Sigmoid colon (tissue), 7 donors: Measurements from ENCODE around the gene B4GALNT3. TPM values are rescaled to one million over a fixed set of nuclear protein-coding genes. Genes with fewer than 3 reads are reported as not detected.

Experiments
- DNase-seq: peaks from one replicate; pipeline ENCODE4 v3.0.0-alpha.2; 2019
- H3K27ac ChIP-seq, 4 donors: fragments of 200-600 bp; sonication (generic); one replicate each; pipeline ENCODE4 v1.5.1; 2016 to 2019; ENCODE audit warnings: mild to moderate bottlenecking in 1 of 4
- H3K27me3 ChIP-seq, 3 donors: fragments of 200-600 bp; sonication (generic); one replicate each; pipeline ENCODE4 v1.5.1; 2019; ENCODE audit warnings: mild to moderate bottlenecking in 1 of 3
- H3K36me3 ChIP-seq, 4 donors: fragments of 200-600 bp; sonication (generic); one replicate each; pipeline ENCODE4 v1.5.1; 2016 to 2019
- H3K4me1 ChIP-seq, 4 donors: fragments of 200-600 bp; sonication (generic); one replicate each; pipeline ENCODE4 v1.5.1; 2017 to 2019
- H3K4me3 ChIP-seq, 4 donors: fragments of 200-600 bp; sonication (generic); one replicate each; pipeline ENCODE4 v1.5.1; 2017 to 2019; ENCODE audit warnings: mild to moderate bottlenecking in 2 of 4, moderate library complexity in 1 of 4
- H3K9me3 ChIP-seq, 4 donors: fragments of 200-600 bp in 3 of 4; sonication (generic) in 3 of 4; one replicate each; pipeline versions ENCODE4 v1.5.1 to v1.6.1; 2013 to 2019
- CTCF ChIP-seq, 4 experiments: fragments of 450-650 bp in 3 of 4; fragments of 200-600 bp in 1 of 4; IDR thresholded peaks; one replicate each; pipeline ENCODE4 v1.5.1; 2016 to 2019; ENCODE audit warnings: antibody characterized with exemption in 4 of 4, mild to moderate bottlenecking in 3 of 4, moderate library complexity in 2 of 4
- EP300 ChIP-seq, 4 donors: sonication (generic); formaldehyde crosslinking; IDR thresholded peaks; one replicate each; pipeline ENCODE4 v1.6.1; 2017; ENCODE audit warnings: antibody characterized with exemption in 4 of 4
- POLR2A ChIP-seq, 2 donors: fragments of 450-650 bp; IDR thresholded peaks; one replicate each; pipeline ENCODE4 v1.6.1; 2016; ENCODE audit warnings: antibody characterized with exemption in 2 of 2, mild to moderate bottlenecking in 2 of 2, moderate library complexity in 2 of 2
- POLR2AphosphoS5 ChIP-seq, 4 donors: sonication (generic); formaldehyde crosslinking; IDR thresholded peaks; one replicate each; pipeline ENCODE4 v1.6.1; 2017; ENCODE audit warnings: antibody characterized with exemption in 4 of 4
- WGBS, 2 donors: extraction: QIAGEN DNeasy Blood & Tissue Kit; methylation state at CpG; one replicate each; pipeline ENCODE4 v1.1.7; 2013; 5-methylcytosine and 5-hydroxymethylcytosine counted together
- intact Hi-C: fragments of 100-400 bp; cut with DNase I; formaldehyde crosslinking; loops from one replicate; pipeline ENCODE4 v1.15.1; 2023
- polyA plus RNA-seq, 3 donors: library from polyadenylated mRNA; stranded (reverse); fragments of 200-250 nt; gene quantifications; one replicate each; pipeline ENCODE4 v1.2.3, GENCODE V29; 2013
- total RNA-seq, 4 donors: library from RNA; depleted of rRNA; stranded (reverse); fragments of >200 nt; gene quantifications; one replicate each; pipeline ENCODE4 v1.1.0, GENCODE V29; 2016
- donor health status: healthy with polysubstance abuse.
- donor health status: Bipolar disorder and iron deficiency.
- donor health status: healthy.

Gene B4GALNT3
- total and polyA plus RNA-seq, 7 donors = under 0.01 to 74.2 (median 0.36) TPM

GRCh38 chr12:572532-572899 is 112.8 kb downstream of the B4GALNT3 start:
- TF ChIP-seq POLR2A (IDR thresholded peaks at IDR 0.05) (no peak), CTCF (IDR thresholded peaks at IDR 0.05) (no peak), EP300 (IDR thresholded peaks at IDR 0.05) (no peak), POLR2AphosphoS5 (IDR thresholded peaks at IDR 0.05) (no peak)
- Histone ChIP-seq H3K4me1 (peaks cover 0 to 49% (median 41%) of the 10 kb centered on the region in 4 donors), H3K9me3 (no peaks in the 10 kb centered on the region), H3K27me3 (no peaks in the 10 kb centered on the region), H3K27ac (peak overlapping the region; percentile 88 to 91 (median 90)), H3K4me3 (no peak overlapping the region), H3K36me3 (no peaks in the 10 kb centered on the region)
- DNase-seq = no peak
- 87 to 88% methylated on average over 3 of the region's 3 CpGs for WGBS, 2 donors
- intact Hi-C loops = loop anchor here (10.0 kb wide), 1 partner anchor 1022 kb away; the partner anchor contains the start of gene FBXL14

GRCh38 chr12:573232-573631 is 113.5 kb downstream of the B4GALNT3 start:
- 70 to 89% methylated on average over 5 of the region's 5 CpGs for WGBS, 2 donors
- Histone ChIP-seq H3K9me3 (no peaks in the 10 kb centered on the region), H3K27ac (no peak overlapping the region), H3K4me3 (no peak overlapping the region), H3K36me3 (no peaks in the 10 kb centered on the region), H3K4me1 (peaks cover 0 to 49% (median 41%) of the 10 kb centered on the region in 4 donors), H3K27me3 (no peaks in the 10 kb centered on the region)
- TF ChIP-seq EP300 (IDR thresholded peaks at IDR 0.05) = no peak
- no peak for TF ChIP-seq CTCF (IDR thresholded peaks at IDR 0.05)
- intact Hi-C loops = loop anchor here (10.0 kb wide), 1 partner anchor 1022 kb away; the partner anchor contains the start of gene FBXL14
- DNase-seq = peak; percentile 7

GRCh38 chr12:574475-575128 is 114.9 kb downstream of the B4GALNT3 start:
- Histone ChIP-seq H3K27me3 (no peaks in the 10 kb centered on the region), H3K27ac (peak overlapping the region in 3 of 4 donors; percentile 52 to 64 (median 63)), H3K4me3 (no peak overlapping the region), H3K36me3 (no peaks in the 10 kb centered on the region), H3K9me3 (no peaks in the 10 kb centered on the region), H3K4me1 (peaks cover 0 to 45% (median 39%) of the 10 kb centered on the region in 4 donors)
- intact Hi-C loops = loop anchor here (10.0 kb wide), 1 partner anchor 1020 kb away; the partner anchor contains the start of gene FBXL14
- DNase-seq = peak; percentile 17
- 83 to 86% methylated on average over 3 of the region's 3 CpGs for whole genome bisulfite sequencing, 2 donors
- TF ChIP-seq POLR2AphosphoS5 (IDR thresholded peaks at IDR 0.05) (no peak), EP300 (IDR thresholded peaks at IDR 0.05) (no peak), POLR2A (IDR thresholded peaks at IDR 0.05) (no peak), CTCF (IDR thresholded peaks at IDR 0.05) (no peak)

GRCh38 chr12:575129-575502 is 115.4 kb downstream of the B4GALNT3 start:
- 90 to 91% methylated on average over 7 of the region's 7 CpGs for WGBS, 2 donors
- no peak for TF ChIP-seq CTCF (IDR thresholded peaks at IDR 0.05)
- no peak for TF ChIP-seq EP300 (IDR thresholded peaks at IDR 0.05)
- no peak for TF ChIP-seq POLR2AphosphoS5 (IDR thresholded peaks at IDR 0.05)
- TF ChIP-seq POLR2A (IDR thresholded peaks at IDR 0.05) = no peak
- intact Hi-C loops = loop anchor here (10.0 kb wide), 1 partner anchor 1020 kb away; the partner anchor contains the start of gene FBXL14
- no peaks in the 10 kb centered on the region for H3K9me3 ChIP-seq
- H3K27ac ChIP-seq = peak overlapping the region; percentile 52 to 64 (median 64)
- H3K4me1 ChIP-seq = peaks cover 0 to 40% (median 38%) of the 10 kb centered on the region in 4 donors
- peak; percentile 59 for DNase-seq
- H3K4me3 ChIP-seq = no peak overlapping the region
- no peaks in the 10 kb centered on the region for H3K36me3 ChIP-seq
- H3K27me3 ChIP-seq = no peaks in the 10 kb centered on the region
